GM12865 (cell line): ENCODE data around the gene PSMC3.

Source experiments
- DNase-seq: peaks from one replicate; pipeline ENCODE4 v3.0.0; 2010; ENCODE audit warnings: low read depth
- H3K4me3 ChIP-seq: 2 replicates; pipeline ENCODE4 v1.5.1; 2011; ENCODE audit warnings: mild to moderate bottlenecking, low read depth, low read length, control low read depth
- TF ChIP-seq, protein P1 (sequence below): IDR thresholded peaks from 2 replicates; pipeline ENCODE4 v1.5.1; 2011; ENCODE audit warnings: low read length, control low read depth, low read depth, inconsistent platforms; ENCODE audit not compliant: insufficient read depth; ENCODE audit errors: missing control alignments

The PSMC3 gene

DNA sequence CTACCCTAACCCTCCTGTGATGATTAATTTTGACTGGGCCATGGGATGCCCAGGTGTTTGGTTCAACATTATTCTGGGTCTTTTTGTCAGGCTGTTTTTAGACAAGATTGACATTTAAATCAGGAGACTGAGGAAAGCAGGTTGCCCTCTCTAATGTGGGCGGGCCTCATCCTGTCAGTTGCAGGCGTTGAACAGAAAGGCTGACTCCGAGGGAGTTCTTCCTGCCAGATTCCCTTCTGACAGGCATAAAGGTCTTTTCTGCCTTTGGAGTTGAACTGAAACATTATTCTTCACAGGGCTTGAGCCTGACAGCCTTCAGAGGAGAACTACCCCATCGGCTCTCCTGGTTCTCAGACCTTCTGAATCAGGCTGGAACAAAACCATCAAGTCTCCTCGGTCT, 4.3 kb upstream of the PSMC3 start:
- no peak for DNase-seq
- no peak overlapping the region for H3K4me3 ChIP-seq
- TF ChIP-seq, protein P1, sequence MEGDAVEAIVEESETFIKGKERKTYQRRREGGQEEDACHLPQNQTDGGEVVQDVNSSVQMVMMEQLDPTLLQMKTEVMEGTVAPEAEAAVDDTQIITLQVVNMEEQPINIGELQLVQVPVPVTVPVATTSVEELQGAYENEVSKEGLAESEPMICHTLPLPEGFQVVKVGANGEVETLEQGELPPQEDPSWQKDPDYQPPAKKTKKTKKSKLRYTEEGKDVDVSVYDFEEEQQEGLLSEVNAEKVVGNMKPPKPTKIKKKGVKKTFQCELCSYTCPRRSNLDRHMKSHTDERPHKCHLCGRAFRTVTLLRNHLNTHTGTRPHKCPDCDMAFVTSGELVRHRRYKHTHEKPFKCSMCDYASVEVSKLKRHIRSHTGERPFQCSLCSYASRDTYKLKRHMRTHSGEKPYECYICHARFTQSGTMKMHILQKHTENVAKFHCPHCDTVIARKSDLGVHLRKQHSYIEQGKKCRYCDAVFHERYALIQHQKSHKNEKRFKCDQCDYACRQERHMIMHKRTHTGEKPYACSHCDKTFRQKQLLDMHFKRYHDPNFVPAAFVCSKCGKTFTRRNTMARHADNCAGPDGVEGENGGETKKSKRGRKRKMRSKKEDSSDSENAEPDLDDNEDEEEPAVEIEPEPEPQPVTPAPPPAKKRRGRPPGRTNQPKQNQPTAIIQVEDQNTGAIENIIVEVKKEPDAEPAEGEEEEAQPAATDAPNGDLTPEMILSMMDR: no peak

GRCh38 chr11:47425611-47426010, 628 bp downstream of the PSMC3 start:
- TF ChIP-seq, protein P1: no peak
- no peak for DNase-seq

DNA sequence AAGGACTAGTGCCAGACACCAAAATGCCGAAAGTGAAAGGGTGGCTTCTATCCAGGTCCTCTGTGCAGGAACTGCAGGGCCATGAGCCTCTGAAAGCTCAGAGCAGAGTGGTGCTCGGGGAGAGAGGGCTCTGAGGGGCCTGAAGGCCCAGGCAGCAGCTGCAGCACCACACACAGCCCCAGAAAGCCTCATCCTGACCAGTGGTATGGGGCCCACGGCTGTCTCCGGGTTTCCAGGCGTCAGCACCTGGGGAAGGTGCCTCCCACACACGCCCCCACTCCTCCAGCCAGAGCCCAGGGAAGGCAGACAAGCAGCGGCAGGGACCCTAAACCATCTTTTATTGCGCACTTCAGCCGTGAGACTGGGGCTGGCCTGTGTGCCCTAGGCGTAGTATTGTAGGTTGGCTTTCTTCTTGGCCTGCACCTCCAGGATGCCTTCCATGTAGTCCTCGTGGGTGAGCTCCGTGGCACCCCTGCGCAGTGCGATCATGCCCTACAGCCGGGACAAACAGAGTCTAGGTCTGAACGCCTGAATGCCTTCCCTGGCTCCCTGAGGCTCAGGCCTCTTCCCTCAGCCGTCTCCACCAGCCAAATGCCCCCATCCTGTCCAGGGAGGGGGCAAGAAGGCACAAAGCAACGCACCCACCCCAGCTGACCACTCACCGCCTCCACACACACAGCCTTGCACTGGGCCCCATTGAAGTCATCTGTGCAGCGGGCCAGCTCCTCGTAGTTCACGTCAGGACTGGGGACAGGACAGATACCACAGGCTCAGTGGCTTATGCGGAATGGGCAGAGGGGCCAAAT, 7.6 kb downstream of the PSMC3 start:
- DNase-seq: no peak
- no peak overlapping the region for H3K4me3 ChIP-seq
- TF ChIP-seq, protein P1: no peak

More at GRCh38 chr11:47425611-47426010, 628 bp downstream of the PSMC3 start:
- H3K4me3 ChIP-seq: peak overlapping the region; percentile 95

GRCh38 chr11:47417712-47418111, 8.5 kb downstream of the PSMC3 start:
- no peak for DNase-seq
- TF ChIP-seq, protein P1: no peak
- no peak overlapping the region for H3K4me3 ChIP-seq

- no peak for DNase-seq
- TF ChIP-seq, protein P1: no peak
- no peak overlapping the region for H3K4me3 ChIP-seq
These were observed 10.2 kb downstream of the PSMC3 start for GRCh38 chr11:47415949-47416472.

GRCh38 chr11:47415091-47415854, 11.0 kb downstream of the PSMC3 start:
- DNase-seq: no peak
- no peak overlapping the region for H3K4me3 ChIP-seq
- TF ChIP-seq, protein P1: no peak
